GM20000 (cell line): Measurements from ENCODE around the gene KLK12.

Experiments used
- DNase-seq: peaks from one replicate; pipeline ENCODE4 v3.0.0; 2012; ENCODE audit warnings: low spot score
- TF ChIP-seq, protein P1 (sequence below): IDR thresholded peaks from 2 replicates; pipeline ENCODE4 v1.5.1; 2012; ENCODE audit warnings: mild to moderate bottlenecking, control low read depth; ENCODE audit errors: extremely low read depth, missing control alignments

Gene KLK12

DNA sequence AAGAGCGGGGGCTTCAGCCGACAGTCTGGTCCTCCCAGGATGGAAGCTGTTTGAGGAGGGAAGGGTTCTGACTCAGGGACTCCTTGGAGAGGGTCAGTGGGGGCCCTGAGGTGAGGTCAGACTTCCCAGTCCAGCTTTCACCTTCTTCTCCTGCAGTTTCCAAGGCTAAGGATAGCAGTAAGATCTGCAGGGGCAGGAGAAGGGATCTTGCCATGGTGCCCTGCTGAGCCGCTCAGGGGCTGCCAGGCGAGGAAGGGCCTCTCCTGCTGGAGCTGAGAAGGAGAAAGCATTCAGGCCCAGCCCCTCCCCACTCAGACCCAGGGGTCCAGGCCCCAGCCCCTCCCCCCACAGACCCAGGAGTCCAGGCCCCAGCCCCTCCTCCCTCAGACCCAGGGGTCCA lies 52.6 kb downstream of the KLK12 start:
- DNase-seq = no peak
- TF ChIP-seq, protein P1, sequence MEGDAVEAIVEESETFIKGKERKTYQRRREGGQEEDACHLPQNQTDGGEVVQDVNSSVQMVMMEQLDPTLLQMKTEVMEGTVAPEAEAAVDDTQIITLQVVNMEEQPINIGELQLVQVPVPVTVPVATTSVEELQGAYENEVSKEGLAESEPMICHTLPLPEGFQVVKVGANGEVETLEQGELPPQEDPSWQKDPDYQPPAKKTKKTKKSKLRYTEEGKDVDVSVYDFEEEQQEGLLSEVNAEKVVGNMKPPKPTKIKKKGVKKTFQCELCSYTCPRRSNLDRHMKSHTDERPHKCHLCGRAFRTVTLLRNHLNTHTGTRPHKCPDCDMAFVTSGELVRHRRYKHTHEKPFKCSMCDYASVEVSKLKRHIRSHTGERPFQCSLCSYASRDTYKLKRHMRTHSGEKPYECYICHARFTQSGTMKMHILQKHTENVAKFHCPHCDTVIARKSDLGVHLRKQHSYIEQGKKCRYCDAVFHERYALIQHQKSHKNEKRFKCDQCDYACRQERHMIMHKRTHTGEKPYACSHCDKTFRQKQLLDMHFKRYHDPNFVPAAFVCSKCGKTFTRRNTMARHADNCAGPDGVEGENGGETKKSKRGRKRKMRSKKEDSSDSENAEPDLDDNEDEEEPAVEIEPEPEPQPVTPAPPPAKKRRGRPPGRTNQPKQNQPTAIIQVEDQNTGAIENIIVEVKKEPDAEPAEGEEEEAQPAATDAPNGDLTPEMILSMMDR = no peak

DNA sequence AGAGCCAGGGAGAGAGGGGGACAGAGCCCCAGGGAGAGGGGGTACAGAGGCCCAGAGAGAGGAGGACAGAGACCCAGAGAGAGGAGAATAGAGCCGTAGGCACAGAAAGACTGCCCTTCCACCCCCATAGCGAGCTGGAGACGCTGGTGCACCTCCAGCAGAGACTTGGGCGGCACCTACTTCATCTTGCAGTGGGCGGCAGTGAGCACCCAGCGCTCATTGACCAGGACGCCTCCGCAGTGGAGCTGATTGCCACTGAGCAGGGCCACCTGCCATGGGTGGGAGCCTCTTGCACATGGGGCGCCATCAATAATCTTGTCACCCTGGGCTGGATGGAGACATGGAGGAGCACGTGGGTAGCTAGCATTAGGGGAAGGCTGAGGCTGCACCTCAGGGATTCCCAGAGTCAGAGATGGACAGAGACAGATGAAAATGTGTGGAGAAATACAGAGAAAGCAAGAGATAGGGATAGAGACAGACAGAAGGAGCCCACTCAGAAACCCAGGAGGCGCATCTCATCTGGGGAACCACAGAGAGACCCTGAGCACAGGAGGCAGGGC lies 53.1 kb downstream of the KLK12 start:
- TF ChIP-seq, protein P1 = no peak
- DNase-seq = no peak

DNA sequence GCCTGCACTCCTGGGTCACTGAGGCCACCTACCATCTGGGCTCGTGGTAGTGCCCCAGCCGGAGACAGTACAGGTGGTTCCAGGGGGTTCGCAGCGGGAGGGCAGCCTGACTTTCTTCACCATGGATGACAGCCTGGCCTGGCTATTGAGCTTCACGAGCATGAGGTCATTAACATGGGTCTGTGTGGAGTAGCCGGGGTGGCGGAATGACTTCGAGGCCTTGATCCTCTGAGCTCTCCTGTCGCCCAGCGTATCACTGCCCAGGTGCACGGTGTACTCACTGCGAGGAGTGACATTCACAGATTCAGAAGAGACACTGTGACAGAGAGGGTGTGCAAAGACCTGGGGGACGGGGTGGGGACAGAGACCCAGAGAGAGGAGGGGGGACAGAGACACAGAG lies 54.6 kb downstream of the KLK12 start:
- TF ChIP-seq, protein P1 = no peak
- no peak for DNase-seq

DNA sequence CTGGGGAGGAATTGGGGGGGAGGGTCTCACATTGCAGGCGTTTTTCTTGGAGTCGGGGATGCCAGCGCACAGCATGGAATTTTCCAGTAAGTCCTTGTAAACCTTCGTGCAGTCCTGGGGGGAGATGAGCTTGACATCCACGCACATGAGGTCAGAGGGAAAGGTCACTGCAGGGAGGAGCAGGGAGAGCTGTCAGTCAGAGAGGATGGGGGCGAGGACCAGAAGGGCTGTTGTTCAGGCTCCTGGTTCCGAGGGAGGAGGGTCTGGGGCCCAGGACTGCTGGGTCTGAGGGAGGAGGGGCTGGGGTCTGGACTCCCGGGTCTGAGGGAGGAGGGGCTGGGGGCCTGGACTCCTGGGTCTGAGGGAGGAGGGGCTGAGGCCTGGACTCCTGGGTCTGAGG lies 55.0 kb downstream of the KLK12 start:
- DNase-seq = no peak
- TF ChIP-seq, protein P1 = no peak
